ENCODE results near the gene SPATC1L. TPM values are rescaled to one million over a fixed set of nuclear protein-coding genes. Genes with fewer than 3 reads are reported as not detected.
A peak's percentile ranks its signal among the peaks of the same experiment; 100 is the strongest.

Gene SPATC1L
- total and polyA plus RNA-seq, 7 experiments from 2014 or later: 3.7 to 17.9 (median 11.4) TPM

DNA sequence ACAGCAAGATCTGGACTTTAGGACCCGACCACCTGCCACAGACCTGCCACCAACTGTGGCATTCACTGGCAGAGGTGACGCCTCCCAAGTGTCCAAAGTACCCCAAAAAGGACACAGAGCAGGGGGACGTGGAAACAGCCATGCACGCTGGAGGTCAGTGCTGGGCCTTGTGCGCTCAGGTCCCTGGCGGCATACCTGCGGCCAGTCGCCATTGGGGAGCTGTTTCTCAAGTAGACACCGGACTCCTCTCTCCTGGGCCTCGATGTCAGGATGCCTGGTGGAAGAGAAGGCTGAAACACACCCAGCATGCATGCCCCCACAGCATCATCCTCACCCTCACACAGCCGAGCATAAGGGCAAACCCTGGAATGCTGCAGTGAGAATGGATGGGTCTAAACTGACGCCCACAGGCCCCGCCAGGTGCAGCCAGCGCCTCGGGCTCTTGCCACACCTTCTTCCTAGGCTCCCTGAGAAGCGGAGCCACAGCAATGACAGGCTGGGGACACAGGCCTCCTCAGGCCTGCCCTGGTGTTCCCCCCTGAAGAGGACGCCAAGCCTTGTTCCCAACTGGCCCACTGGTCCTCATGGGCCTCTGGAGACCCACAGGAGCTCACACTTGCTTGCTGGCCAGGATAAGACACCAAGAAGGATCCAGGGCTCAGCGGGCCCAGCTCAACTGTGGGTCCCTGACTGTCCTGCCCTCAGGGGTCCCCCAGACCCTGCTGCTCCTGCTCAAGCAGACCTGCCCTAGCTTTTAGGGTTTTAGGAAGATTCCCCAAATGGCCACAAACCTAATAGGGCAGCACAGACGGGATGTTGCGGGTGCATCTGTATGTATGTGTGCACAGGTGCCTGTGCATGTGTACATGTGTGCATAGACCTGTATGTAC, 7.7 kb upstream of the SPATC1L start:
- intact Hi-C loops (cut with micrococcal nuclease): no loop called here
- Histone ChIP-seq H3K27ac (ENCODE audit: low read depth, low read length) (no peak overlapping the region), H3K4me3 (ENCODE audit: low read length) (no peak overlapping the region), H3K36me3 (ENCODE audit: control insufficient read depth in 2 of 3, insufficient read depth in 3 of 3, low read length in 3 of 3) (peaks cover 0 to 60% (median 0%) of the 10 kb centered on the region in 3 experiments), H3K9me3 (ENCODE audit: control insufficient read depth in 2 of 3, low read length in 3 of 3) (no peaks in the 10 kb centered on the region), H3K4me1 (ENCODE audit: control insufficient read depth in 2 of 2, insufficient read depth in 2 of 2, low read length in 2 of 2) (no peaks in the 10 kb centered on the region), H3K27me3 (ENCODE audit: control insufficient read depth in 2 of 2, insufficient read depth in 2 of 2, low read length in 2 of 2) (no peaks in the 10 kb centered on the region)
- no peak overlapping the region for H3K27ac Mint-ChIP-seq
- H3K9me3 Mint-ChIP-seq: peaks cover 0 to 5% (median 0%) of the 10 kb centered on the region in 11 donors
- H3K27me3 Mint-ChIP-seq: no peaks in the 10 kb centered on the region
- H3K4me1 Mint-ChIP-seq: no peaks in the 10 kb centered on the region
- DNase-seq: no peak
- ATAC-seq: no peak
- H3K4me3 Mint-ChIP-seq: no peak overlapping the region
- peaks cover 0 to 35% (median 12%) of the 10 kb centered on the region in 5 donors for H3K36me3 Mint-ChIP-seq
- CTCF ChIA-PET: no interaction called here
- POLR2A ChIA-PET: no interaction called here

DNA sequence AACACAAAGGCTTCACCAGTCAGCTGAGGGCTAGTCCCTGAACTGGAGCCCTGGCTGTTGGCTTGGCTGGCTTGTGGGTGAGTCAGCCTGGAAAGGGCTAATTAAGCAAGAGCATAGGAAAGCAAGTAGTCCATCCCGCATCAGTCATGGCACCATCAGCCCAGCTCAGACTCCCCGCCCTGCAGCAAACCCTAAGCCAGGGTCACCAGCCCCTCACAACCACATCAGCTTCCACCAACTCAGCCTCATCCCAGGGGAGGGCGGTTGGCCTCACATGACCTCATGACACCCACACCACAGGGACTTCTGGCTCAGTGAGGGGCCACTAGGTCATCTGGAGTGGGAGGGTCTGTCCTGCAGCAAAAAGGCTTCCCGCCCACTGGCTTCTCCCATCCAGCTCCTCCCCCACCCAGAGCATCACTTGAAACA, 7.0 kb upstream of the SPATC1L start:
- no peak overlapping the region for H3K4me3 Mint-ChIP-seq
- no peak for DNase-seq
- no peaks in the 10 kb centered on the region for H3K9me3 ChIP-seq (ENCODE audit: control insufficient read depth in 2 of 3, low read length in 3 of 3)
- intact Hi-C loops (cut with micrococcal nuclease): no loop called here
- CTCF ChIA-PET: no interaction called here
- no peak overlapping the region for H3K4me3 ChIP-seq (ENCODE audit: low read length)
- no peaks in the 10 kb centered on the region for H3K4me1 Mint-ChIP-seq
- H3K27ac Mint-ChIP-seq: peak overlapping the region in 1 of 9 donors; percentile 49
- H3K36me3 Mint-ChIP-seq: peaks cover 0 to 29% (median 12%) of the 10 kb centered on the region in 5 donors
- no peaks in the 10 kb centered on the region for H3K27me3 Mint-ChIP-seq
- H3K27ac ChIP-seq (ENCODE audit: low read depth, low read length): no peak overlapping the region
- POLR2A ChIA-PET: no interaction called here
- H3K27me3 ChIP-seq (ENCODE audit: control insufficient read depth in 2 of 2, insufficient read depth in 2 of 2, low read length in 2 of 2): no peaks in the 10 kb centered on the region
- H3K36me3 ChIP-seq (ENCODE audit: control insufficient read depth in 2 of 3, insufficient read depth in 3 of 3, low read length in 3 of 3): peaks cover 0 to 54% (median 0%) of the 10 kb centered on the region in 3 experiments
- no peak for ATAC-seq
- peaks cover 0 to 5% (median 0%) of the 10 kb centered on the region in 11 donors for H3K9me3 Mint-ChIP-seq
- H3K4me1 ChIP-seq (ENCODE audit: control insufficient read depth in 2 of 2, insufficient read depth in 2 of 2, low read length in 2 of 2): no peaks in the 10 kb centered on the region

DNA sequence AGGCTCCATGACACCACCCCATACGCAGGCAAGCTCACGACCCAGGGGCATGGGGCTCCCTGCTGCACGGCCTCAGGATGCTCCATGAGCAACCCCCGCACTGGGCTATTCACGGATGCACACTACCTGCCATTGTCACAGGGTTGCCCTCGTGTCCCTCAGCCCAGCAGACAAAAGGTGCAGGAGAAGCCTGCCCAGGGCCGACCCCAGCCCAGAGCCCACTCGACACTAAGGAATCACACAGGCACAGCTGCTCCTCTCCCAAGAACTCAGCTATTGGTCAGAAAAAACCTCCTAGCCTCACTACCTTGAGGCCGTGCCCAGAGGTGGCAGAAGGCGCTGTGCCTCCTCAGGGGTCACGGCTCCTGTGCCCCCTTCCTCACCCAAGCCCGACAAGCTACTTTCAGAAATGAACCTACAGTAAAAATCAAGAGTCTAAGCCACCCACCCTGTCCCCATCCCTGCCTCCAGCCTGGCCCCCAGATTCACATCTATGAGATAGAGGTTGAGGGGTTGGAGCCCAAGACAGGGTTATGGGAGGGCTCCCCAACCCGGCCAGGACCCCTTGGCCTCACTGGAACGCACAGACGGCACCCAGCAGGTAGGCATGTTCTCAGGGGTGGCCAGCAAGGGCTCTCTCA, 6.4 kb upstream of the SPATC1L start:
- H3K27ac ChIP-seq (ENCODE audit: low read depth, low read length): no peak overlapping the region
- H3K9me3 ChIP-seq (ENCODE audit: control insufficient read depth in 2 of 3, low read length in 3 of 3): no peaks in the 10 kb centered on the region
- H3K4me1 Mint-ChIP-seq: peaks cover 0 to 5% (median under 1%) of the 10 kb centered on the region in 7 donors
- no peaks in the 10 kb centered on the region for H3K27me3 ChIP-seq (ENCODE audit: control insufficient read depth in 2 of 2, insufficient read depth in 2 of 2, low read length in 2 of 2)
- ChIA-PET POLR2A (no interaction called here), CTCF (no interaction called here)
- peaks cover 0 to 22% (median 12%) of the 10 kb centered on the region in 5 donors for H3K36me3 Mint-ChIP-seq
- H3K9me3 Mint-ChIP-seq: peaks cover 0 to 5% (median 0%) of the 10 kb centered on the region in 11 donors
- no peak overlapping the region for H3K4me3 Mint-ChIP-seq
- H3K4me1 ChIP-seq (ENCODE audit: control insufficient read depth in 2 of 2, insufficient read depth in 2 of 2, low read length in 2 of 2): no peaks in the 10 kb centered on the region
- no peak overlapping the region for H3K27ac Mint-ChIP-seq
- ATAC-seq (no peak), DNase-seq (no peak)
- no peaks in the 10 kb centered on the region for H3K27me3 Mint-ChIP-seq
- H3K4me3 ChIP-seq (ENCODE audit: low read length): no peak overlapping the region
- H3K36me3 ChIP-seq (ENCODE audit: control insufficient read depth in 2 of 3, insufficient read depth in 3 of 3, low read length in 3 of 3): peaks cover 0 to 48% (median 0%) of the 10 kb centered on the region in 3 experiments
- intact Hi-C loops (cut with micrococcal nuclease): no loop called here

DNA sequence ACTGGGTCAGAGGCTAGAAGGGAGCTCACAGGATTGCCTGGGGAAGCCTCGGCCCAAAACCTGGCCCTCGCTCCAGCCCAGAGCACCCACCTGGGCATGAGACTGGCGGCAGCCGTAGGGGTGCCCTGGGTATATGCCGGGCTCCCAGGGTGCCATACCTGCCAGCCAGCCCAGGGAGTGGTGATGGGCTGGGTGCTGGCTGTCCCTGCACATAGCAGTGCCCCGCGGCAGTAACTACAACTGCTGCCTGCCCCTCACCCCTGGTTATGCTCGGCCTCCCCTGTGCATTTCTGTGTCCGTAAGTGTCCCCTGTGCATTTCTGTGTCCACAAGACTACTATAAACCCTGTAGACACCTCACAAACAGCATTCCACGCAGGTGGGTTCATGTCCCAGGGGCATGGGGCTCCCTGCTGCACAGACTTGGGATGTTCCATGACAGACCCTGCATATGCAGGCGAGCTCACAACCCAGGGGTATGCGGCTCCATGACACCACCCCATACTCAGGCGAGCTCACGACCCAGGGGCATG, 5.8 kb upstream of the SPATC1L start:
- Mint-ChIP-seq H3K4me1 (peaks cover 0 to 8% (median 5%) of the 10 kb centered on the region in 7 donors), H3K27me3 (no peaks in the 10 kb centered on the region), H3K9me3 (peaks cover 0 to 5% (median 0%) of the 10 kb centered on the region in 11 donors), H3K36me3 (peaks cover 0 to 18% (median 12%) of the 10 kb centered on the region in 5 donors), H3K4me3 (no peak overlapping the region), H3K27ac (no peak overlapping the region)
- no peak for DNase-seq
- no peaks in the 10 kb centered on the region for H3K4me1 ChIP-seq (ENCODE audit: control insufficient read depth in 2 of 2, insufficient read depth in 2 of 2, low read length in 2 of 2)
- H3K4me3 ChIP-seq (ENCODE audit: low read length): no peak overlapping the region
- intact Hi-C loops (cut with micrococcal nuclease): no loop called here
- H3K27me3 ChIP-seq (ENCODE audit: control insufficient read depth in 2 of 2, insufficient read depth in 2 of 2, low read length in 2 of 2): no peaks in the 10 kb centered on the region
- ChIA-PET POLR2A (no interaction called here), CTCF (no interaction called here)
- peaks cover 0 to 42% (median 0%) of the 10 kb centered on the region in 3 experiments for H3K36me3 ChIP-seq (ENCODE audit: control insufficient read depth in 2 of 3, insufficient read depth in 3 of 3, low read length in 3 of 3)
- no peak for ATAC-seq
- H3K9me3 ChIP-seq (ENCODE audit: control insufficient read depth in 2 of 3, low read length in 3 of 3): no peaks in the 10 kb centered on the region
- H3K27ac ChIP-seq (ENCODE audit: low read depth, low read length): no peak overlapping the region

DNA sequence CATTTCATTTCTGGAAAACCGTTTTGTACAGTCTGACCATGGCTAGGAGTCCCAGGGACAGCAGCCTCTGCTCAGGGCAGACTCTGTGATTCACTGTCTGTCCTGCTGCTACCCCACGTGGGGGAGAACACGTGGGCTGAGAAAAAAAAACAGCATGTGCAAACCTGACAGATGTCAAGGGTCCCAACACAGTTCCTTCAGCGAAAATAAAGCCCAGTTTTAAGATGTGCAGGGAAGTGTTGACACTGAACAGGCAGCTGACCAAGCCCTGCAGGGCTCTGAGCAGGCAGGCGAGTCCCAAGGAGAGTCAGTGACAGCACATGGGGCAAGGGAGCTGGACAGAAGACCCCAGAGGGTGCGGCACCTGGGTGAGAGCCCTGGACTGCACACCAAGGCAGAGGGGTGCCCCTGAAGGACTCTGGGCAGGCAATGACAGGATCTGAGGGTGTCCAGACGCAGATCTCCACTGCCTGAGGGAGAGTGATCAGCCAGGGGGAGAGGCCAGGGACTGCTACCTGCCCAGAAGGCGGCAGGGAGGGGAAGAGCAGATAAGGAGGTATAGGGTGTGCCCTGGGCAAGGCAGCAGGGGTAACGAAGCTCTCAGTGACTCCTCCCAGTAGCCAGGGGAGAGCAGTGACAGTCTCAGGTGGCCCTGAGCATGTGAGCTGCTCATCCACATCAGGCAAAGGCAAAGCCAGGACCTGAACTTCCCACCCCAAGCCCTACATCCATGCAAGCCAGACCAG, 5.1 kb upstream of the SPATC1L start:
- Mint-ChIP-seq H3K27ac (no peak overlapping the region), H3K4me1 (peaks cover 0 to 13% (median 10%) of the 10 kb centered on the region in 7 donors), H3K36me3 (peaks cover 0 to 15% (median 11%) of the 10 kb centered on the region in 5 donors), H3K27me3 (no peaks in the 10 kb centered on the region), H3K4me3 (no peak overlapping the region), H3K9me3 (peaks cover 0 to 5% (median 0%) of the 10 kb centered on the region in 11 donors)
- no peak overlapping the region for H3K27ac ChIP-seq (ENCODE audit: low read depth, low read length)
- ChIA-PET CTCF (no interaction called here), POLR2A (no interaction called here)
- intact Hi-C loops (cut with micrococcal nuclease): no loop called here
- no peak overlapping the region for H3K4me3 ChIP-seq (ENCODE audit: low read length)
- no peaks in the 10 kb centered on the region for H3K9me3 ChIP-seq (ENCODE audit: control insufficient read depth in 2 of 3, low read length in 3 of 3)
- H3K27me3 ChIP-seq (ENCODE audit: control insufficient read depth in 2 of 2, insufficient read depth in 2 of 2, low read length in 2 of 2): no peaks in the 10 kb centered on the region
- no peak for DNase-seq
- peaks cover 0 to 35% (median 0%) of the 10 kb centered on the region in 3 experiments for H3K36me3 ChIP-seq (ENCODE audit: control insufficient read depth in 2 of 3, insufficient read depth in 3 of 3, low read length in 3 of 3)
- no peaks in the 10 kb centered on the region for H3K4me1 ChIP-seq (ENCODE audit: control insufficient read depth in 2 of 2, insufficient read depth in 2 of 2, low read length in 2 of 2)
- no peak for ATAC-seq
